K562 (cell line): ENCODE data around the gene KARS1. TPM values are rescaled to one million over a fixed set of nuclear protein-coding genes. Genes with fewer than 3 reads are reported as not detected.

Experiments used
- BRD4 ChIP-seq: fragments of 200-600 bp; sonication (generic); IDR thresholded peaks from 2 replicates; pipeline ENCODE4 v1.6.1; 2017; ENCODE audit warnings: inconsistent platforms
- CBX2 ChIP-seq: fragments of 200-600 bp; sonication (generic); IDR thresholded peaks from one replicate; pipeline ENCODE4 v1.6.1; 2012; ENCODE audit warnings: mild to moderate bottlenecking, low read length, inconsistent platforms; ENCODE audit not compliant: insufficient read depth, poor library complexity, severe bottlenecking
- CBX3 ChIP-seq, 2 experiments: IDR thresholded peaks; 1 replicate in 1 of 2; 2 replicates in 1 of 2; pipeline ENCODE4 v1.6.1; 2012; ENCODE audit warnings: inconsistent platforms in 2 of 2, low read length in 2 of 2, borderline replicate concordance in 1 of 2, control low read depth in 1 of 2
- CREB5 ChIP-seq: fragments of 250-450 bp; sonication (Bioruptor Pico); IDR thresholded peaks from 2 replicates; pipeline ENCODE4 v1.5.0; 2020; ENCODE audit warnings: mild to moderate bottlenecking
- EZH2 ChIP-seq: IDR thresholded peaks from 2 replicates; pipeline ENCODE4 v1.6.1; 2012; ENCODE audit warnings: low read depth, mild to moderate bottlenecking, inconsistent platforms, low read length, borderline replicate concordance
- HEY1 ChIP-seq: fragments of 250-450 bp; sonication (Bioruptor Pico); IDR thresholded peaks from 2 replicates; pipeline ENCODE4 v1.5.0; 2020; ENCODE audit warnings: mild to moderate bottlenecking, moderate library complexity, borderline replicate concordance
- ID3 ChIP-seq, 2 experiments: fragments of 250-450 bp in 1 of 2; fragments of 450-650 bp in 1 of 2; sonication (Bioruptor Pico) in 1 of 2; IDR thresholded peaks; 2 replicates each; pipeline versions ENCODE4 v1.6.1 to v1.8.0; 2016 to 2021; ENCODE audit warnings: mild to moderate bottlenecking in 2 of 2, moderate library complexity in 2 of 2, missing compliant biosample characterization in 1 of 2, missing genetic modification characterization in 1 of 2
- MIER1 ChIP-seq: fragments of 450-650 bp; IDR thresholded peaks from 2 replicates; pipeline ENCODE4 v1.6.1; 2016; ENCODE audit warnings: antibody characterized with exemption, mild to moderate bottlenecking, low read depth
- MITF ChIP-seq: IDR thresholded peaks from 2 replicates; pipeline ENCODE4 v1.6.1; 2014; ENCODE audit warnings: antibody characterized with exemption
- NFYB ChIP-seq: IDR thresholded peaks from 2 replicates; pipeline ENCODE4 v1.6.1; 2011; ENCODE audit warnings: mild to moderate bottlenecking, moderate library complexity; ENCODE audit not compliant: insufficient read length; ENCODE audit errors: extremely low read depth
- NR1H2 ChIP-seq: sonication (generic); formaldehyde crosslinking; IDR thresholded peaks from 2 replicates; pipeline ENCODE4 v1.4.0; 2020; ENCODE audit warnings: mild to moderate bottlenecking, missing genetic modification reagents
- RBFOX2 ChIP-seq: fragments of 200-400 bp; formaldehyde crosslinking; IDR thresholded peaks from 2 replicates; pipeline ENCODE4 v1.6.1; 2017; ENCODE audit warnings: low read depth, mild to moderate bottlenecking, low read length, moderate library complexity
- SMAD2 ChIP-seq: fragments of 150-350 bp; IDR thresholded peaks from 2 replicates; pipeline ENCODE4 v1.6.1; 2014; ENCODE audit warnings: low read depth, mild to moderate bottlenecking, low read length
- SNAPC5 ChIP-seq: fragments of 250-450 bp; sonication (Bioruptor Pico); IDR thresholded peaks from 2 replicates; pipeline ENCODE4 v1.8.0; 2021; ENCODE audit warnings: moderate library complexity, mild to moderate bottlenecking, inconsistent platforms
- STAT5A ChIP-seq: IDR thresholded peaks from 2 replicates; pipeline ENCODE4 v1.6.1; 2012; ENCODE audit warnings: low read length, inconsistent platforms, borderline replicate concordance
- TEAD2 ChIP-seq: fragments of 450-650 bp; IDR thresholded peaks from 2 replicates; pipeline ENCODE4 v1.6.1; 2016; ENCODE audit warnings: missing genetic modification characterization, control low read depth, missing compliant biosample characterization
- TEAD4 ChIP-seq, 2 experiments: sonication (generic) in 1 of 2; formaldehyde crosslinking in 1 of 2; IDR thresholded peaks; 2 replicates each; pipeline versions ENCODE4 v1.6.1 to v1.8.0; 2012 to 2022; ENCODE audit warnings: borderline replicate concordance in 1 of 2, inconsistent platforms in 1 of 2, low read length in 1 of 2, mild to moderate bottlenecking in 1 of 2, missing genetic modification reagents in 1 of 2
- TRIM25 ChIP-seq: fragments of 450-650 bp; IDR thresholded peaks from 2 replicates; pipeline ENCODE4 v1.7.0; 2016; ENCODE audit warnings: borderline replicate concordance
- ZNF444 ChIP-seq: fragments of 250-450 bp; sonication (Bioruptor Pico); IDR thresholded peaks from 2 replicates; pipeline ENCODE4 v1.4.0; 2020; ENCODE audit warnings: mild to moderate bottlenecking, moderate library complexity
- ZNF699 ChIP-seq: fragments of 250-450 bp; sonication (Bioruptor Pico); IDR thresholded peaks from 2 replicates; pipeline ENCODE4 v1.8.0; 2021; ENCODE audit warnings: mild to moderate bottlenecking, moderate library complexity; ENCODE audit not compliant: insufficient replicate concordance
- ZNF77 ChIP-seq: fragments of 250-450 bp; sonication (Bioruptor Pico); IDR thresholded peaks from 2 replicates; pipeline ENCODE4 v1.5.0; 2020
- ZNF780A ChIP-seq: fragments of 250-450 bp; sonication (Bioruptor Pico); IDR thresholded peaks from 2 replicates; pipeline ENCODE4 v1.5.0; 2021; ENCODE audit warnings: mild to moderate bottlenecking
- polyA plus RNA-seq, 8 experiments: library from polyadenylated mRNA; depleted of rRNA in 4 of 8; stranded (reverse) in 5 of 8; unstranded in 3 of 8; fragments of >200 nt; fragmentation: Nextera tagmentation in 2 of 8; fragmentation: Illumina TruSeq in 1 of 8; extraction: Ambion mirVana in 2 of 8; extraction: Trizol in 1 of 8; gene quantifications; 2 replicates each; pipeline versions ENCODE4 v1.2.1 to v1.2.3, GENCODE V29; 2011 to 2014; ENCODE audit warnings: inconsistent platforms in 1 of 8, missing spikeins in 1 of 8
- total RNA-seq, 7 experiments: library from RNA; depleted of rRNA in 6 of 7; stranded (reverse); fragments of >200 nt in 6 of 7; fragmentation: Illumina TruSeq in 2 of 7; extraction: Trizol in 2 of 7; gene quantifications; 2 replicates each; pipeline versions ENCODE4 v1.2.1 to v1.2.3, GENCODE V29; 2011 to 2021; ENCODE audit warnings: low replicate concordance in 1 of 7

The KARS1 gene
- total and polyA plus RNA-seq, 9 of the 15 experiments (the other 6 are each of a cell fraction or from before 2014, with no cell fraction given): 223 to 386 (median 304) TPM

GRCh38 chr16:75622761-75623605 lies 24.5 kb downstream of the KARS1 start, which contains the start of gene ADAT1 (continued):
- TF ChIP-seq CREB5 (CRISPR knock-in tag) (no peak), ZNF444 (CRISPR knock-in tag) (no peak), MIER1 (no peak), CBX2 (no peak), CBX3 (IDR thresholded peaks at IDR 0.05; ENCODE audit: borderline replicate concordance in 1 of 2, low read length in 2 of 2) (peak in 1 of 2 experiments; percentile 23; a peak in 1 of 3 replicates), TRIM25 (no peak), MITF (no peak), ZNF77 (CRISPR knock-in tag) (no peak), NR1H2 (CRISPR knock-in tag) (no peak), SNAPC5 (no peak), TEAD2 (tag) (no peak), NFYB (no peak), STAT5A (no peak), SMAD2 (no peak), HEY1 (CRISPR knock-in tag) (no peak), ID3 (CRISPR knock-in tag; IDR thresholded peaks at IDR 0.05) (no peak), ID3 (tag; IDR thresholded peaks at IDR 0.05) (no peak), TEAD4 (IDR thresholded peaks at IDR 0.05; ENCODE audit: low read length) (peak; percentile 18; the same call in 1 of the 2 replicates), TEAD4 (CRISPR knock-in tag; IDR thresholded peaks at IDR 0.05; ENCODE audit: borderline replicate concordance) (no peak), ZNF780A (CRISPR knock-in tag) (no peak), BRD4 (no peak), EZH2 (no peak), RBFOX2 (peak; percentile 95), ZNF699 (no peak)
